ENCODE results near the gene RAB38.

- TF ChIP-seq EZH2 (IDR thresholded peaks at IDR 0.05; ENCODE audit: low read length, unreplicated experiment) (no peak), CTCF (conservative IDR thresholded peaks at IDR 0.05; ENCODE audit: low read depth, low read length) (no peak), EZH2phosphoT487 (IDR thresholded peaks at IDR 0.05; ENCODE audit: borderline replicate concordance, low read length) (no peak)
These were observed 69.3 kb downstream of the RAB38 start for GRCh38 chr11:88105951-88106350.
